IMR-90 (cell line): Measurements from ENCODE around the gene SLC25A30. TPM values are rescaled to one million over a fixed set of nuclear protein-coding genes. Genes with fewer than 3 reads are reported as not detected.

Experiments
- ATAC-seq: fragments of 200-7000 bp; cut with Tn5 transposase; 2 replicates; pipeline ENCODE4 v1.9.1; 2020; ENCODE audit warnings: low read depth, mild to moderate bottlenecking, moderate library complexity
- BruUV-seq: library from RNA; stranded (reverse); fragments of 400-500 nt; replicated peaks from 2 replicates; lab custom pipeline; 2021; lab: Mats Ljungman, UMichigan
- CTCF ChIA-PET: fragments of 300-600 bp; formaldehyde crosslinking; extraction: SDS; loops from one replicate; lab custom pipeline; 2021; ENCODE audit warnings: antibody characterized with exemption; lab: Yijun Ruan, JAX
- POLR2A ChIA-PET: fragments of 300-600 bp; sonication (Branson Sonifier 250); formaldehyde crosslinking; loops from one replicate; lab custom pipeline; 2022; ENCODE audit warnings: antibody characterized with exemption; ENCODE audit not compliant: unreplicated experiment; lab: Charles Lee
- DNase-seq: peaks from one replicate; pipeline ENCODE4 v3.0.0; 2013
- H2AFZ ChIP-seq: replicated peaks from 2 replicates; pipeline ENCODE3; 2013; ENCODE audit warnings: low read length, mild to moderate bottlenecking; ENCODE audit not compliant: poor library complexity
- H2AK5ac ChIP-seq: 2 replicates; pipeline ENCODE4 v1.6.1; 2013; ENCODE audit warnings: low read depth, low read length, inconsistent platforms
- H2AK9ac ChIP-seq: replicated peaks from 2 replicates; pipeline ENCODE3; 2013; ENCODE audit warnings: mild to moderate bottlenecking, low read depth, low read length, moderate library complexity; ENCODE audit not compliant: poor library complexity
- H2BK120ac ChIP-seq: 2 replicates; pipeline ENCODE4 v1.6.1; 2013; ENCODE audit warnings: low read depth, low read length, inconsistent platforms
- H2BK15ac ChIP-seq: 3 replicates; pipeline ENCODE4 v1.6.1; 2013; ENCODE audit warnings: low read depth, low read length, inconsistent platforms
- H2BK20ac ChIP-seq: 2 replicates; pipeline ENCODE4 v1.6.1; 2013; ENCODE audit warnings: low read depth, mild to moderate bottlenecking, inconsistent platforms, low read length, moderate library complexity
- H2BK5ac ChIP-seq: 2 replicates; pipeline ENCODE4 v1.6.1; 2013; ENCODE audit warnings: mild to moderate bottlenecking, low read depth, low read length, inconsistent platforms; ENCODE audit not compliant: poor library complexity, severe bottlenecking
- H3K14ac ChIP-seq: replicated peaks from 2 replicates; pipeline ENCODE4 v1.6.1; 2013; ENCODE audit warnings: low read depth, low read length, inconsistent platforms
- H3K18ac ChIP-seq: 2 replicates; pipeline ENCODE4 v1.6.1; 2013; ENCODE audit warnings: low read depth, low read length, control low read depth
- H3K23ac ChIP-seq: 2 replicates; pipeline ENCODE4 v1.6.1; 2013; ENCODE audit warnings: low read depth, low read length, inconsistent platforms
- H3K27ac ChIP-seq: 2 replicates; pipeline ENCODE4 v1.5.1; 2013; ENCODE audit warnings: mild to moderate bottlenecking, control low read depth, low read length; ENCODE audit not compliant: insufficient read depth
- H3K27me3 ChIP-seq: 2 replicates; pipeline ENCODE4 v1.6.1; 2013; ENCODE audit warnings: low read length; ENCODE audit not compliant: control insufficient read depth, insufficient read depth
- H3K36me3 ChIP-seq: 2 replicates; pipeline ENCODE4 v1.6.1; 2013; ENCODE audit warnings: low read length, mixed read lengths; ENCODE audit not compliant: control insufficient read depth, insufficient read depth
- H3K4ac ChIP-seq: 2 replicates; pipeline ENCODE4 v1.6.1; 2013; ENCODE audit warnings: low read depth, low read length, inconsistent platforms
- H3K4me1 ChIP-seq: 2 replicates; pipeline ENCODE4 v1.6.1; 2013; ENCODE audit warnings: low read length, mixed read lengths; ENCODE audit not compliant: control insufficient read depth, insufficient read depth
- H3K4me2 ChIP-seq: 2 replicates; pipeline ENCODE4 v1.6.1; 2013; ENCODE audit warnings: low read depth, mild to moderate bottlenecking, control low read depth, low read length, moderate library complexity
- H3K4me3 ChIP-seq: 2 replicates; pipeline ENCODE4 v1.5.1; 2013; ENCODE audit warnings: low read depth, mild to moderate bottlenecking, control low read depth, low read length, moderate library complexity; ENCODE audit not compliant: insufficient read depth
- H3K56ac ChIP-seq: 2 replicates; pipeline ENCODE4 v1.6.1; 2013; ENCODE audit warnings: low read length, inconsistent platforms; ENCODE audit not compliant: insufficient read depth; ENCODE audit errors: extremely low read depth
- H3K79me1 ChIP-seq, 2 experiments: 2 replicates each; pipeline ENCODE4 v1.6.1; 2013; ENCODE audit warnings: low read length in 2 of 2, inconsistent platforms in 1 of 2, low read depth in 1 of 2
- H3K9ac ChIP-seq: 2 replicates; pipeline ENCODE4 v1.6.1; 2013; ENCODE audit warnings: low read depth, low read length, control low read depth
- H3K9me1 ChIP-seq: 2 replicates; pipeline ENCODE4 v1.6.1; 2013; ENCODE audit warnings: low read length, inconsistent platforms; ENCODE audit not compliant: insufficient read depth
- H3K9me3 ChIP-seq: 2 replicates; pipeline ENCODE4 v1.6.1; 2013; ENCODE audit warnings: low read length; ENCODE audit not compliant: control insufficient read depth, insufficient read depth
- H4K20me1 ChIP-seq: 2 replicates; pipeline ENCODE4 v1.6.1; 2013; ENCODE audit warnings: low read length, inconsistent platforms; ENCODE audit not compliant: insufficient read depth
- H4K5ac ChIP-seq: 2 replicates; pipeline ENCODE4 v1.6.1; 2013; ENCODE audit warnings: mild to moderate bottlenecking, low read depth, low read length, control low read depth
- H4K8ac ChIP-seq, 2 experiments: 2 replicates each; pipeline ENCODE4 v1.6.1; 2013; ENCODE audit warnings: low read depth in 2 of 2, low read length in 2 of 2, control low read depth in 1 of 2, inconsistent platforms in 1 of 2
- H4K91ac ChIP-seq: 2 replicates; pipeline ENCODE4 v1.6.1; 2013; ENCODE audit warnings: low read depth, low read length, inconsistent platforms; ENCODE audit not compliant: insufficient read depth
- BHLHE40 ChIP-seq: fragments of 150-350 bp; IDR thresholded peaks from 2 replicates; pipeline ENCODE4 v1.6.1; 2016; ENCODE audit warnings: mild to moderate bottlenecking, low read depth, low read length
- CEBPB ChIP-seq: IDR thresholded peaks from 2 replicates; pipeline ENCODE4 v1.6.1; 2012; ENCODE audit warnings: low read depth, low read length, improper control_type of control experiment
- CHD1 ChIP-seq: IDR thresholded peaks from 2 replicates; pipeline ENCODE4 v1.6.1; 2012; ENCODE audit warnings: low read depth, low read length, improper control_type of control experiment
- CTCF ChIP-seq: conservative IDR thresholded peaks from 2 replicates; pipeline ENCODE4 v1.5.1; 2012; ENCODE audit warnings: mild to moderate bottlenecking, low read depth, low read length, improper control_type of control experiment
- FOS ChIP-seq: fragments of 150-350 bp; IDR thresholded peaks from 2 replicates; pipeline ENCODE4 v1.6.1; 2016; ENCODE audit warnings: low read depth, low read length
- MAFK ChIP-seq: IDR thresholded peaks from 2 replicates; pipeline ENCODE4 v1.6.1; 2012; ENCODE audit warnings: low read depth, low read length, improper control_type of control experiment
- MAZ ChIP-seq: IDR thresholded peaks from 2 replicates; pipeline ENCODE4 v1.6.1; 2012; ENCODE audit warnings: low read depth, mild to moderate bottlenecking, low read length, improper control_type of control experiment, moderate library complexity, borderline replicate concordance
- MXI1 ChIP-seq: IDR thresholded peaks from 2 replicates; pipeline ENCODE4 v1.6.1; 2012; ENCODE audit warnings: low read depth, mild to moderate bottlenecking, low read length, moderate library complexity, borderline replicate concordance
- POLR2A ChIP-seq: IDR thresholded peaks from 2 replicates; pipeline ENCODE4 v1.6.1; 2012; ENCODE audit warnings: mild to moderate bottlenecking, low read depth, low read length
- RAD21 ChIP-seq: IDR thresholded peaks from 2 replicates; pipeline ENCODE4 v1.6.1; 2012; ENCODE audit warnings: low read length, improper control_type of control experiment
- RCOR1 ChIP-seq: IDR thresholded peaks from 2 replicates; pipeline ENCODE4 v1.6.1; 2012; ENCODE audit warnings: mild to moderate bottlenecking, low read length, improper control_type of control experiment; ENCODE audit not compliant: insufficient replicate concordance
- RFX5 ChIP-seq: IDR thresholded peaks from 2 replicates; pipeline ENCODE4 v1.8.0; 2012; ENCODE audit warnings: low read depth, mild to moderate bottlenecking, low read length, moderate library complexity
- SMC3 ChIP-seq: fragments of 150-350 bp; IDR thresholded peaks from 2 replicates; pipeline ENCODE4 v1.6.1; 2016; ENCODE audit warnings: low read depth, mild to moderate bottlenecking, antibody characterized with exemption, low read length, moderate library complexity
- USF2 ChIP-seq: fragments of 150-350 bp; IDR thresholded peaks from 2 replicates; pipeline ENCODE4 v1.6.1; 2017; ENCODE audit warnings: mild to moderate bottlenecking, antibody characterized with exemption, low read length, low read depth
- WGBS, 2 experiments: methylation state at CpG; one replicate each; pipeline versions ENCODE4 v1.1.5 to v1.1.7; 2013; ENCODE audit warnings: missing lambda C conversion rate in 2 of 2; ENCODE audit not compliant: insufficient read length in 1 of 2; ENCODE audit errors: extremely low coverage in 2 of 2; 5-methylcytosine and 5-hydroxymethylcytosine counted together
- dilution Hi-C: fragments of 300-500 bp; cut with HindIII; formaldehyde crosslinking; loops from one replicate; pipeline ENCODE4 v1.14.3; 2018; ENCODE audit warnings: low sequenced_read_pairs; ENCODE audit not compliant: unreplicated experiment
- in situ Hi-C: fragments of 300-500 bp; cut with MboI; formaldehyde crosslinking; loops from 3 replicates; pipeline ENCODE4 v1.14.3; 2019; ENCODE audit warnings: low sequenced_read_pairs, inconsistent platforms, mixed read lengths
- intact Hi-C: fragments of 100-400 bp; cut with micrococcal nuclease; formaldehyde crosslinking; loops from 2 replicates; pipeline ENCODE4 v1.10.0; 2022
- polyA plus RNA-seq, 3 experiments: library from polyadenylated mRNA; depleted of rRNA; stranded (reverse); fragments of >200 nt; gene quantifications; 2 replicates each; pipeline ENCODE4 v1.2.3, GENCODE V29; 2012; ENCODE audit warnings: low replicate concordance in 1 of 3
- total RNA-seq: library from RNA; depleted of rRNA; stranded (reverse); fragments of >200 nt; gene quantifications from 2 replicates; pipeline ENCODE4 v1.2.3, GENCODE V29; 2012

The SLC25A30 gene
- total and polyA plus RNA-seq, 2 of the 4 experiments (the other 2 are of a cell fraction), result 9.9 to 19.4 TPM

- H3K4me3 ChIP-seq, result no peak overlapping the region
- no TSS peak for BruUV-seq
- H3K4me2 ChIP-seq, result no peak overlapping the region
- no peak overlapping the region for H3K23ac ChIP-seq
- H3K56ac ChIP-seq, result no peak overlapping the region
- ChIA-PET POLR2A (no interaction called here), CTCF (no interaction called here)
- no peak overlapping the region for H4K8ac ChIP-seq
- H3K79me1 ChIP-seq, result no peaks in the 10 kb centered on the region
- in situ Hi-C loops (no loop called here), intact Hi-C loops (no loop called here), dilution Hi-C loops (no loop called here)
- H3K4me1 ChIP-seq, result peaks cover 2% of the 10 kb centered on the region; the same call in 1 of the 2 replicates
- no peak overlapping the region for H2AFZ ChIP-seq
- H2BK20ac ChIP-seq, result no peak overlapping the region
- H2BK120ac ChIP-seq, result no peak overlapping the region
- no peak overlapping the region for H2BK15ac ChIP-seq
- DNase-seq (no peak), ATAC-seq (no peak)
- no peak overlapping the region for H3K4ac ChIP-seq
- H4K91ac ChIP-seq, result no peak overlapping the region
- peaks cover 2% of the 10 kb centered on the region for H3K27me3 ChIP-seq
- no peaks in the 10 kb centered on the region for H3K9me3 ChIP-seq
- no peak overlapping the region for H3K27ac ChIP-seq
- H4K5ac ChIP-seq, result no peak overlapping the region
- H3K18ac ChIP-seq, result no peak overlapping the region
- H3K9ac ChIP-seq, result no peak overlapping the region
- no peak overlapping the region for H3K14ac ChIP-seq
- H3K9me1 ChIP-seq, result no peaks in the 10 kb centered on the region
- H4K20me1 ChIP-seq, result no peaks in the 10 kb centered on the region
- no peak overlapping the region for H2AK5ac ChIP-seq
- TF ChIP-seq RFX5 (no peak), CEBPB (no peak), MXI1 (no peak), POLR2A (no peak), CHD1 (no peak), RAD21 (no peak), MAFK (no peak), USF2 (no peak), RCOR1 (no peak), MAZ (no peak), CTCF (no peak), SMC3 (no peak), FOS (no peak), BHLHE40 (no peak)
- H3K36me3 ChIP-seq, result no peaks in the 10 kb centered on the region
- WGBS, 2 experiments, result no CpG with 5 or more reads among the region's 9 CpGs
- H2BK5ac ChIP-seq, result no peak overlapping the region
- H2AK9ac ChIP-seq, result no peak overlapping the region
Measured at GRCh38 chr13:45436332-45436731, 18.2 kb upstream of the SLC25A30 start.
